ENCODE data around the gene CTNNBL1.
"Not testable (repeated sequence)": the region's sequence is repeated elsewhere in the genome, so short reads cannot be mapped to it uniquely, and the experiment has no call there.

CTNNBL1 gene

GRCh38 chr20:37651932-37652331, 41.9 kb upstream of the CTNNBL1 start:
- peak; percentile 31 for DNase-seq (ENCODE audit: low read depth)
- peak; percentile 57 for TF ChIP-seq CTCF (conservative IDR thresholded peaks at IDR 0.05; ENCODE audit: low read depth, low read length)
- H3K4me3 ChIP-seq (ENCODE audit: low read depth, low read length): no peak overlapping the region

- no peak for DNase-seq (ENCODE audit: low read depth)
These were observed 36.9 kb upstream of the CTNNBL1 start for GRCh38 chr20:37656945-37657344.

GRCh38 chr20:37657924-37658804, 35.7 kb upstream of the CTNNBL1 start:
- DNase-seq (ENCODE audit: low read depth): no peak
- no peak overlapping the region for H3K4me3 ChIP-seq (ENCODE audit: low read depth, low read length)
- TF ChIP-seq CTCF (conservative IDR thresholded peaks at IDR 0.05; ENCODE audit: low read depth, low read length): no peak

More at GRCh38 chr20:37656945-37657344, 36.9 kb upstream of the CTNNBL1 start:
- H3K4me3 ChIP-seq (ENCODE audit: low read depth, low read length): no peak overlapping the region
- TF ChIP-seq CTCF (conservative IDR thresholded peaks at IDR 0.05; ENCODE audit: low read depth, low read length): no peak

- TF ChIP-seq CTCF (conservative IDR thresholded peaks at IDR 0.05; ENCODE audit: low read depth, low read length): no peak
- no peak overlapping the region for H3K4me3 ChIP-seq (ENCODE audit: low read depth, low read length)
- DNase-seq (ENCODE audit: low read depth): no peak
These were observed 32.3 kb upstream of the CTNNBL1 start for GRCh38 chr20:37661519-37661918.

- no peak for TF ChIP-seq CTCF (conservative IDR thresholded peaks at IDR 0.05; ENCODE audit: low read depth, low read length)
- no peak for DNase-seq (ENCODE audit: low read depth)
These were observed 31.5 kb upstream of the CTNNBL1 start for GRCh38 chr20:37662308-37662707.

GRCh38 chr20:37664595-37664994, 29.2 kb upstream of the CTNNBL1 start:
- not testable (repeated sequence) for H3K4me3 ChIP-seq (ENCODE audit: low read depth, low read length); DNase-seq (ENCODE audit: low read depth)

More at GRCh38 chr20:37662308-37662707, 31.5 kb upstream of the CTNNBL1 start:
- H3K4me3 ChIP-seq (ENCODE audit: low read depth, low read length): no peak overlapping the region

- TF ChIP-seq CTCF (conservative IDR thresholded peaks at IDR 0.05; ENCODE audit: low read depth, low read length): no peak
- H3K4me3 ChIP-seq (ENCODE audit: low read depth, low read length): no peak overlapping the region
- no peak for DNase-seq (ENCODE audit: low read depth)
These were observed 25.7 kb upstream of the CTNNBL1 start for GRCh38 chr20:37668166-37668565.

Measured in choroid plexus epithelial cell (primary cell).